GM19023 (cell line): ENCODE results near the gene NRCAM.

Experiments
- ATAC-seq: cut with Tn5 transposase; IDR thresholded peaks from one replicate; pipeline ENCODE4 v1.9.1; 2021; ENCODE audit warnings: mild to moderate bottlenecking, moderate library complexity; ENCODE audit not compliant: unreplicated experiment

Gene NRCAM

GRCh38 chr7:108137040-108137439 lies 319.2 kb downstream of the NRCAM start:
- no peak for ATAC-seq

- peak; percentile 19 for ATAC-seq
Measured at GRCh38 chr7:108136191-108136688, 320.0 kb downstream of the NRCAM start.

GRCh38 chr7:108135446-108136190 lies 320.6 kb downstream of the NRCAM start:
- ATAC-seq: peak; percentile 97

GRCh38 chr7:108134486-108134885 lies 321.8 kb downstream of the NRCAM start:
- no peak for ATAC-seq

GRCh38 chr7:108132551-108133265 lies 323.5 kb downstream of the NRCAM start:
- no peak for ATAC-seq

GRCh38 chr7:108130261-108130660 lies 326.0 kb downstream of the NRCAM start, which contains the start of gene LAMB4:
LAMB4 (minus strand) TSS chr7:108130361; CDS start chr7:108123164, 7,197 bp downstream.
- ATAC-seq: no peak

GRCh38 chr7:108129018-108129965 lies 326.9 kb downstream of the NRCAM start:
- ATAC-seq: no peak

GRCh38 chr7:108128514-108128913 lies 327.7 kb downstream of the NRCAM start:
- no peak for ATAC-seq

- ATAC-seq: no peak
Measured at GRCh38 chr7:108127461-108127860, 328.8 kb downstream of the NRCAM start.

GRCh38 chr7:108124820-108125219 lies 331.4 kb downstream of the NRCAM start:
- no peak for ATAC-seq

- ATAC-seq: no peak
Measured at GRCh38 chr7:108122181-108122580, 334.1 kb downstream of the NRCAM start.

- no peak for ATAC-seq
Measured at GRCh38 chr7:108120933-108121332, 335.3 kb downstream of the NRCAM start.

- ATAC-seq: no peak
Measured at GRCh38 chr7:108120196-108120595, 336.0 kb downstream of the NRCAM start.

- no peak for ATAC-seq
Measured at GRCh38 chr7:108118959-108119358, 337.3 kb downstream of the NRCAM start.

GRCh38 chr7:108114117-108114841 lies 342.0 kb downstream of the NRCAM start:
- ATAC-seq: peak; percentile 79

GRCh38 chr7:108112683-108113082 lies 343.6 kb downstream of the NRCAM start:
- ATAC-seq: no peak

- ATAC-seq: no peak
Measured at GRCh38 chr7:108109221-108109908, 346.9 kb downstream of the NRCAM start.

- ATAC-seq: no peak
Measured at GRCh38 chr7:108108131-108108530, 348.1 kb downstream of the NRCAM start.

- no peak for ATAC-seq
Measured at GRCh38 chr7:108104324-108104723, 351.9 kb downstream of the NRCAM start.
